Stimulated activated CD4-positive, alpha-beta T cell treated with anti-CD3 and anti-CD28 coated beads, Interleukin-2, amount 100 ng/mL, for 4 hours (primary cell): ENCODE measurements around the gene SLC6A6.
"Not testable (repeated sequence)": the region's sequence is repeated elsewhere in the genome, so short reads cannot be mapped to it uniquely, and the experiment has no call there.

Source experiments
- DNase-seq: peaks from one replicate; pipeline ENCODE4 v3.0.0-alpha.2; 2020; ENCODE audit warnings: low read depth

The SLC6A6 gene

GRCh38 chr3:14437705-14438104, 35.3 kb downstream of the SLC6A6 start:
- not testable (repeated sequence) for DNase-seq

- DNase-seq: no peak
These were observed 35.9 kb downstream of the SLC6A6 start for GRCh38 chr3:14438262-14438661.

- DNase-seq: no peak
These were observed 36.5 kb downstream of the SLC6A6 start for GRCh38 chr3:14438929-14439328.

- no peak for DNase-seq
These were observed 37.2 kb downstream of the SLC6A6 start for GRCh38 chr3:14439501-14440167.

GRCh38 chr3:14440168-14440518, 37.7 kb downstream of the SLC6A6 start:
- no peak for DNase-seq

- DNase-seq: no peak
These were observed 38.3 kb downstream of the SLC6A6 start for GRCh38 chr3:14440531-14441239.

- no peak for DNase-seq
These were observed 39.0 kb downstream of the SLC6A6 start for GRCh38 chr3:14441240-14441919.

- DNase-seq: no peak
These were observed 39.5 kb downstream of the SLC6A6 start for GRCh38 chr3:14441920-14442300.

GRCh38 chr3:14444380-14444779, 42.0 kb downstream of the SLC6A6 start:
- no peak for DNase-seq

GRCh38 chr3:14445773-14446172, 43.4 kb downstream of the SLC6A6 start:
- DNase-seq: no peak

GRCh38 chr3:14446988-14447570, 44.7 kb downstream of the SLC6A6 start:
- DNase-seq: no peak

GRCh38 chr3:14448063-14448462, 45.7 kb downstream of the SLC6A6 start:
- DNase-seq: no peak

- DNase-seq: no peak
These were observed 46.6 kb downstream of the SLC6A6 start for GRCh38 chr3:14448756-14449727.

- DNase-seq: no peak
These were observed 48.1 kb downstream of the SLC6A6 start for GRCh38 chr3:14450506-14450905.

GRCh38 chr3:14450922-14451606, 48.7 kb downstream of the SLC6A6 start:
- no peak for DNase-seq

GRCh38 chr3:14451844-14452739, 49.7 kb downstream of the SLC6A6 start:
- no peak for DNase-seq

GRCh38 chr3:14452740-14453710, 50.6 kb downstream of the SLC6A6 start:
- no peak for DNase-seq

- DNase-seq: no peak
These were observed 51.7 kb downstream of the SLC6A6 start for GRCh38 chr3:14453876-14454638.
